Esophagus squamous epithelium (tissue), 4 donors: ENCODE data around the gene CACNA1I.

Experiments
- CTCF ChIP-seq, 6 experiments: fragments of 450-650 bp in 4 of 6; fragments of 200-600 bp in 2 of 6; sonication (generic) in 2 of 6; IDR thresholded peaks; one replicate each; pipeline ENCODE4 v1.5.1; 2016 to 2019; ENCODE audit warnings: antibody characterized with exemption in 6 of 6, mild to moderate bottlenecking in 4 of 6, moderate library complexity in 4 of 6
- POLR2A ChIP-seq, 4 donors: fragments of 450-650 bp; IDR thresholded peaks; one replicate each; pipeline ENCODE4 v1.6.1; 2017; ENCODE audit warnings: antibody characterized with exemption in 4 of 4, mild to moderate bottlenecking in 4 of 4, moderate library complexity in 3 of 4

GRCh38 chr22:39645532-39645931, 75.0 kb downstream of the CACNA1I start:
- TF ChIP-seq POLR2A (IDR thresholded peaks at IDR 0.05) = no peak
- TF ChIP-seq CTCF (IDR thresholded peaks at IDR 0.05) = no peak
